CMK (cell line): ENCODE results near the gene RNF212B.
A peak's percentile ranks its signal among the peaks of the same experiment; 100 is the strongest.

Experiments used
- DNase-seq: peaks from one replicate; pipeline ENCODE4 v3.0.0-alpha.2; 2010; ENCODE audit warnings: low read depth

Gene RNF212B

GRCh38 chr14:23297096-23297495 lies 59.4 kb downstream of the RNF212B start:
- no peak for DNase-seq

GRCh38 chr14:23297611-23298277 lies 60.0 kb downstream of the RNF212B start:
- DNase-seq, result no peak

DNA sequence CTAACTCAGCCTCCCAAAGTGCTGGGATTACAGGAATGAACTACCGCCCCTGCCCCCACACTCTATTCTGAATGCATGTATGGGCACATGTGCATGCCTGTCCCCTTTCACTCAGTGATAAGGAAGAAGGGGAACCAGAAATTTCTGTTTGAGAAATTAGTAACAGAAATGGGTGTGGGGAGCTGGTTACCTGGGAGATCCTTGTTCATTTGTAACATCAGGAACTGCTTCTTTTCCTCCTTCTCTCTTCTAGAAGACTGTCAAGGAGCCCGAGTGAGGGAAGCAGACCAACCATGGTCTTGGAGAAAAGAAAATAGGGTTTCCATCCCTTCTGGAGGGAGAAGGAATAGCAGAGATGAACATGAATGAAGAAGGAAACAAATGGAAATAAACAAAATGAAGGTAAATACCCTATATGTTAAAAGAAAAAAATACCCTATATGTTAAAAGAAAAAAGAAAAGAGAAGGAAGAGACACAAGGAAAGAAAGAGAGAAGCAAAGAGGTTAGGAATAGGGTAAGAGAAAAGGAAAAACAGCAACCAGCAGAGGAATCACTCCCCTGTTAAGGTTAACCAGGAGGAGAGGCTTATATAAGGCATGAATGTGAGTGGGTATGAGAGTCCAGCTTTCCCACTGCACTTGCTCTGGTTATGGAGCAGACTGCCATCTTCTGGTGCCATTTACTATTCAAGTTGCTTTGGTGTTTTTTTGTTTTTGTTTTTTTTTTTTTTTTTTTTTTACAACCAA lies 61.6 kb downstream of the RNF212B start:
- DNase-seq, result no peak

- DNase-seq, result no peak
Measured at GRCh38 chr14:23299986-23300686, 62.4 kb downstream of the RNF212B start.

GRCh38 chr14:23300687-23301223 lies 63.0 kb downstream of the RNF212B start:
- DNase-seq, result no peak

DNA sequence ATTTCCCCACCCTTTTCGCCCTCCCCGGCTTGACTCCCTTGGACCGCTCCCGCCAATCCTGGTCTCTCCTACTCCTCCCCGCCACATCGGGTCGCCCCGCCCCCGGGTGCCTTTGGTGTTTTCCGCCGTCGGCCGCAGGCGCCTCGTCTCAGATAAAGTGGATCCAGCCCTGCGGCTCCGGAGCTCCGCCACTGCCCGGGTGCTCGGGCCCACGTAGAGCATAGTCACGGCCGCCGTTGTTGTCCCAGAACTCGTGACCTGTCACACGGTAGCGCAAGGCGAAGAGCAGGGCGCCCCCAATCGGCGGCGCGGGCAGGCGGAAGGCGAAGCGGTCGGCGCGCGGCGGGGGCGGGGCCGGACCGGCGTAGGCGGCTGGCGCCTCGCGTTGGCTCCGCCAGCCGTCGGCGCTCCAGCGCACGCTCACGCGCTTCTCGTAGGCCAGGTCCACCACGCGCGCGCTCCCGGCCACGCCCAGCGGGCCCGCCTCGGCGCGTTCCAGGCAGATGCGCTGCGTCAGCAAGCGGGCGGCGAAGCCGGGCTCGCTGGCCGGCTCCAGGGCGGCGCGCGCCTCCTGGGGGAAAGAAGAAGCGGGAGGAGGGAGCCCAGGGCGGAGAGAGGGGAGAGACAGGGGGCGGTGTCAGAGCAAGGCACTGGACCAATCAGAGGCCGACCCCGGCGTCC lies 63.7 kb downstream of the RNF212B start:
- DNase-seq, result peak; percentile 89

- DNase-seq, result no peak
Measured at GRCh38 chr14:23301969-23302289, 64.2 kb downstream of the RNF212B start.

GRCh38 chr14:23302290-23303225 lies 64.8 kb downstream of the RNF212B start, which contains the start of gene PPP1R3E:
Gene PPP1R3E, minus strand, starts transcription at chr14:23302859. Its CDS starts 283 bp downstream, at chr14:23302576.
- DNase-seq, result peak; percentile 84

GRCh38 chr14:23306412-23307145 lies 68.8 kb downstream of the RNF212B start, which contains the start of gene BCL2L2:
Gene BCL2L2, plus strand, starts transcription at chr14:23306833. Its CDS starts 935 bp downstream, at chr14:23307768.
- peak; percentile 83 for DNase-seq

- DNase-seq, result no peak
Measured at GRCh38 chr14:23307146-23307530, 69.4 kb downstream of the RNF212B start.

- no peak for DNase-seq
Measured at GRCh38 chr14:23307687-23308644, 70.2 kb downstream of the RNF212B start.

DNA sequence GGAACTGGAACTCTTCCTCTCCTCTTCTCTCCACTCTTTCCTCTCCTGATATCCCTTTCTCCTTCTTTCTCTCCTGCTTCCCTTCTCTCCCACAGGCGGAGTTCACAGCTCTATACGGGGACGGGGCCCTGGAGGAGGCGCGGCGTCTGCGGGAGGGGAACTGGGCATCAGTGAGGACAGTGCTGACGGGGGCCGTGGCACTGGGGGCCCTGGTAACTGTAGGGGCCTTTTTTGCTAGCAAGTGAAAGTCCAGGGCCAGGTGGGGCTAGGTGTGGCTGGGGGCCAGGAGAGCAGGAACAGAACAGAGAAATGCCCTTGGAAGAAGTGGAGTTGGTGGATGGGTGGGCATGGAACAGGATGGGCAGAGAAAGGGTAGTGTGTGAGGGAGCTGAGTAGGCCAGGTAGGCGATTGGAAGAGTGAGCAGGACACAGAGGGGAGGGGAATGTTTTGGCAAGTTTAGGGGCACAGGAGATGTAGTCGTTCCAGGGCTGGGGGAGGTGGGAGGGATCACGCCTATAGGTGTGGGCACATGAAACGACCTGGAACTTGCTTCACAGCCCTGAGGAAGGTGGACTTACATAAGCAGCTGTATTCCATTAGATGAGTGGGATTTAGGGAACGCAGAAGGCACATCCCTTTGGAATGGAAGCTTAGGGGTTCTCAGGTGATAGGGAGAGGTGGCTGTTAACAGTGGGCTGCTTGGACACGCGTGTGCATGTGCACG lies 71.1 kb downstream of the RNF212B start:
- DNase-seq, result no peak

- DNase-seq, result no peak
Measured at GRCh38 chr14:23310546-23310945, 72.8 kb downstream of the RNF212B start.

DNA sequence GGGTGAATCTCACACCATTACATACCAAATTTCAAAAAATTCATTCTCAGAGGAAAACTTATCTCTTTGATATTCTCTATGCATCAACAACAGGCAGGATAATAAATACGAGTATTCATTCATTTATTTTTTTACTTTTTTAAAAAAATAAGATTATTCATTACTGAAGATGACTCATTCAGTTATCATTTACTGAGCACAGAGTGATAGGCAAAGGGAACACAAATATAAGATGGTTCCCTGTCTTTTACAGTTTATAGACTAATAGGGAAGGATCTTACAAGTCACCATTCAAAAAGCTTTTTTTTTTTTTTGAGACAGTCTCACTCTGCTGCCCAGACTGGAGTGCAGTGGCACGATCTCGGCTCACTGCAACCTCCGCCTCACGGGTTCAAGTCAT lies 78.6 kb downstream of the RNF212B start:
- no peak for DNase-seq

- DNase-seq, result no peak
Measured at GRCh38 chr14:23319746-23320583, 82.2 kb downstream of the RNF212B start.

GRCh38 chr14:23320584-23321571 lies 83.1 kb downstream of the RNF212B start, which contains the start of gene PABPN1:
Gene PABPN1, plus strand, starts transcription at chr14:23321457. Its CDS starts 13 bp downstream, at chr14:23321470.
- DNase-seq, result peak; percentile 96
